DMS79 (cell line): Measurements from ENCODE around the gene SORL1.
"Not testable (repeated sequence)": the region's sequence is repeated elsewhere in the genome, so short reads cannot be mapped to it uniquely, and the experiment has no call there.

Source experiments
- DNase-seq: peaks from one replicate; lab custom pipeline; 2025; lab: John Stamatoyannopoulos, UW

SORL1 gene

GRCh38 chr11:121451986-121452608, at the start of gene SORL1:
Gene SORL1, plus strand, starts transcription at chr11:121452314. Its CDS starts 18 bp downstream, at chr11:121452332.
- peak; percentile 56 for DNase-seq

- no peak for DNase-seq
Measured at GRCh38 chr11:121405646-121406045, 46.5 kb upstream of the SORL1 start.

GRCh38 chr11:121406291-121406690, 45.8 kb upstream of the SORL1 start:
- no peak for DNase-seq

- DNase-seq = no peak
Measured at GRCh38 chr11:121408830-121409229, 43.3 kb upstream of the SORL1 start.

GRCh38 chr11:121410041-121410440, 42.1 kb upstream of the SORL1 start:
- DNase-seq = not testable (repeated sequence)

GRCh38 chr11:121411330-121411729, 40.8 kb upstream of the SORL1 start:
- DNase-seq = not testable (repeated sequence)

- no peak for DNase-seq
Measured at GRCh38 chr11:121412000-121412587, 40.0 kb upstream of the SORL1 start.

- DNase-seq = no peak
Measured at GRCh38 chr11:121412711-121413415, 39.3 kb upstream of the SORL1 start.

GRCh38 chr11:121414141-121414913, 37.8 kb upstream of the SORL1 start:
- no peak for DNase-seq

GRCh38 chr11:121415856-121416255, 36.3 kb upstream of the SORL1 start:
- DNase-seq = no peak

GRCh38 chr11:121417055-121417551, 35.0 kb upstream of the SORL1 start:
- peak; percentile 94 for DNase-seq

- no peak for DNase-seq
Measured at GRCh38 chr11:121417607-121418006, 34.5 kb upstream of the SORL1 start.

- no peak for DNase-seq
Measured at GRCh38 chr11:121418625-121419114, 33.4 kb upstream of the SORL1 start.

GRCh38 chr11:121419836-121420235, 32.3 kb upstream of the SORL1 start:
- DNase-seq = no peak

- no peak for DNase-seq
Measured at GRCh38 chr11:121420398-121420797, 31.7 kb upstream of the SORL1 start.

GRCh38 chr11:121421149-121421901, 30.8 kb upstream of the SORL1 start:
- DNase-seq = no peak

GRCh38 chr11:121422675-121423074, 29.4 kb upstream of the SORL1 start:
- no peak for DNase-seq

GRCh38 chr11:121425828-121426227, 26.3 kb upstream of the SORL1 start:
- DNase-seq = no peak

- DNase-seq = no peak
Measured at GRCh38 chr11:121426476-121427399, 25.4 kb upstream of the SORL1 start.

GRCh38 chr11:121427400-121427744, 24.7 kb upstream of the SORL1 start:
- DNase-seq = no peak
